Caki2 (cell line): ENCODE results near the gene COL3A1. TPM values are rescaled to one million over a fixed set of nuclear protein-coding genes. Genes with fewer than 3 reads are reported as not detected.

ENCODE experiments used
- DNase-seq: peaks from one replicate; pipeline ENCODE4 v3.0.0-alpha.2; 2015; ENCODE audit warnings: low read depth
- in situ Hi-C: cut with HindIII; loops from 2 replicates; pipeline ENCODE4 v1.10.0; 2016; ENCODE audit warnings: low sequenced_read_pairs, low pct_unique_long_range_greater_than_20kb, mixed read lengths
- total RNA-seq: library from RNA; depleted of rRNA; stranded (reverse); fragments of >200 nt; shearing (Covaris generic); gene quantifications from 2 replicates; pipeline ENCODE4 v1.2.3, GENCODE V29; 2014; ENCODE audit warnings: low replicate concordance; rRNA removed

COL3A1 gene
- total RNA-seq = 0.03 and 3.6 TPM in 2 replicates

DNA sequence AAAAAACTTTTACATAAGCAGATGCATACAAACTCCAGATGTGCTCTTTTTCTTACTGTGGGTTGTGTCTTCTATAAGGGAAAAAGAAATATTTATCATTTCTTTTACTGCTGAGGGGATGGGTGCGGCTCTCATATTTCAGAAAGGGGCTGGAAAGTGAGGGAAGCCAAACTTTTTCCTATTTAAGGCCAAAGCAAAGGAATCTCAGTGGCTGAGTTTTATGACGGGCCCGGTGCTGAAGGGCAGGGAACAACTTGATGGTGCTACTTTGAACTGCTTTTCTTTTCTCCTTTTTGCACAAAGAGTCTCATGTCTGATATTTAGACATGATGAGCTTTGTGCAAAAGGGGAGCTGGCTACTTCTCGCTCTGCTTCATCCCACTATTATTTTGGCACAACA lies at the start of gene COL3A1:
Gene COL3A1, plus strand, starts transcription at position 210 of the 400 bp plus-strand sequence. Its CDS starts 117 bp downstream, at position 327.
- in situ Hi-C loops = no loop called here

DNA sequence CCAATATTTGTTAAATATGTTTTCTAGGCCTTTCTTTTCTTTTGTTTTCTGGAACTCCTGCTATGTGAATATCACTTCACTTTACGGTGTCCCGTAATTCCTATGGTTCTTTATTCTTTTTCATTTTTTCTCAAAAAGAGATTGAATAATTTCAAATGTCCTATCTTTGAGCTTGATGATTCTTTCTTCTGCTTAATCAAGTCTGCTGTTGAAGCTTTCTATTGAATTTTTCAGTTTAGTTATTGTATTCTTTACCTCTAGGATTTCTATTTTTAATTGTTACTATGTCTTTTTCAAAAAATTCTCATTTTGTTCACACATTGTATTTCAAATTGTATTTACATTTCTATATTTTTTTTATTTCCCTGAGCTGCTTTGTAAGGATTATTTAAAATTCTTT lies 45.5 kb upstream of the COL3A1 start:
- no peak for DNase-seq
- in situ Hi-C loops = no loop called here

More for the DNA sequence above, at the start of gene COL3A1:
- DNase-seq = no peak

GRCh38 chr2:188931361-188931760 lies 42.8 kb upstream of the COL3A1 start:
- no peak for DNase-seq
- in situ Hi-C loops = no loop called here

DNA sequence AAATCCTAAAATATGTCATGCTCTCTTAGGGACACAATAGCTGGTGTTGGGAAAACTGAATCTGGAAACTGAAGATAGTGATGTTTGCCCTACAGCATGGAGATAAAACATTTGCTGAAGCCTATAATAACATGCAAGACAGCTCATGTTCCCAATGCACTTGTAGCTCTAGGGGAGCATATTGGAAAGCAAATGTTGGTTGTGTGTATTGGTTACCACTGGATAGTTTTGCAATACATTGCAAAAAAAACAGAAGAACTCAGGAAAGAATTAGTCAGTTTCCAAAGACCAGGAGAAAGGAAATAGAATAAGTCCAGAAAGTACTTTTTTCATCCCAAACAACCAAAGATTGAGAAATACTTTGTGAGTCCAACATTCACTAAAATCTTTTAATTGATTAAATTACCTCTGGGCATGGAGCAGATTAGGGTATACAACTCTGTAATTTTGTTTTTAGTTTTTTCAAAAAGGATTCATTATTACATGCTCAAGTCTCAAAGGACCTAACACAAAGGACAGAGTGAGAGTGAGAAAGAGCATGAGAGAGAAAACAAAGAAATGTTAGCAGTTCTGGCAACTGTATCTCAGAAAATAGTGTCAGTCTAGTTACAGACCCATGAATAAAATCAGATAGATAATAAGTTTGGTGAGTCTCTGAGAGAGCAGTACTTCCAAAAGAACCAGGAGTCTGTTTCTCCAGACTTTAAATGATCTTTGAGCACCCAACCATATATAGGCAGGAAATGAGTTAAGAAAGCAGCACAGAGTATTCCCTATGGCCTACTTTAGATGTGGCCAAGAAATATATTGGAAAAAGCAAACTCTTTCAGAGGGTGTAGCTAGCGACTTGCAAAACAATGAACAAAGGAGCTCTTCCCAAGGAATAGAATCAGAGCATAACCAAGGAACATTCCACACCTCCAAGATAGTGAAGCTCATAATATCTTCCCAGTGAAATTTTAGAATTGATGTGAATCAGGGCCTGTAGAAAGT lies 36.6 kb upstream of the COL3A1 start:
- no peak for DNase-seq
- in situ Hi-C loops = no loop called here

- DNase-seq = no peak
- in situ Hi-C loops = no loop called here
Measured at GRCh38 chr2:188940171-188940570, 34.0 kb upstream of the COL3A1 start.

- in situ Hi-C loops = no loop called here
- DNase-seq = no peak
Measured at GRCh38 chr2:188944442-188944841, 29.7 kb upstream of the COL3A1 start.

GRCh38 chr2:188949046-188949818 lies 24.9 kb upstream of the COL3A1 start:
- in situ Hi-C loops = no loop called here
- DNase-seq = no peak

DNA sequence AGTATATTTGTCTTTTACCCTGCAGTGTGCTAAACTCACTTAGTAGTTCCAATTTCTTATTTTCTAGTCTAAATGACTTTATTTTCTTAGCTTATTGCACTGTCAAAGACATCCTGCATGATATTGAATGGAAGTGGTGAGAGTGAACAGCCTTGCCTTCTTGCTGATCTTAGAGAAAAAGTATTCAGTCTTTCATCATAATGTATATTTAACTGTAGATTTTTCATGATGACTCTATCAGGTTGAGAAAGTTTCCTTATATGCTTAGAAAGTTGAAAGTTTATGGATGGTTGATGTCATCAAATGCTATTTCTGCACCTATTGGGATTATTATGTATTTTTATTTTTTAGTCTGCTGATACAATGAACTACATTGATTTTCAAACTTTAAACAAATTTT lies 21.3 kb upstream of the COL3A1 start:
- in situ Hi-C loops = no loop called here
- DNase-seq = no peak

DNA sequence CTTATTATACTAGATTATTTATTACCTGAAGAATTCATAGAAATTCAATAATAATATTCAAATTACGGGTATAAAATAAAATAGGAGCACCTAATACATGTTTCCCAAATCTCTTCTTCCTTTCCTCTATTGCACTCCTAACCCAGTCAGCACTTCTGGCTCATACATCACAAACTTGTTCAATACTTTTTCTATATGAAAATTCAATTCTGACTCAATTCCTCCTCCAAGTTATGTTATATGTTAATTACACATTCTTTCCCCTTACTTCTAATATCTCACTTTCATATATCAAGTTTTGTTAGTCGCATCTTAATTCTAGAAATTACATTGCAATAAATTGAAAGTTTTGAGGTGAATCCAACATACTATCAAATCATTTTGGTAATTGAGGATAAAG lies 17.9 kb upstream of the COL3A1 start:
- in situ Hi-C loops = no loop called here
- DNase-seq = no peak

DNA sequence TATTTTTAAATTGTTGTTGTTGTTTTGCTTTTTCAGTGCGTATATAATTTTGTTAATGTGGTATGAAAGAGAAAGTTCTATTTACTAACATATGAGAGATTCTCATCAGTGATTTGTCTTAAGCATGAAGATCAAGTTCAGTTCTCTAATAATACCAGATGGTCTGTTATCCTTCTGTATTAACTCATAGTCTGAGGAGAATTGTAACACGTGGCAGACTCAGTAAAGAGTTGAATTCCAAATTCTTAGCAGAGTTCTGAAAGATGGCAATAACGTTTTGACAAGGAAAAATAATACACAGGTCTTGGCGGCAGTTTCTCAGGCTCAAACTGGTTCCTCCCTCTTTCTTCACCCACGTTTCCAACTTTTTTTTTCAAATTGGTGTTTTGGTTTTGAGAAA lies 17.2 kb upstream of the COL3A1 start:
- in situ Hi-C loops = no loop called here
- no peak for DNase-seq

- DNase-seq = no peak
- in situ Hi-C loops = no loop called here
Measured at GRCh38 chr2:188957646-188958045, 16.5 kb upstream of the COL3A1 start.

DNA sequence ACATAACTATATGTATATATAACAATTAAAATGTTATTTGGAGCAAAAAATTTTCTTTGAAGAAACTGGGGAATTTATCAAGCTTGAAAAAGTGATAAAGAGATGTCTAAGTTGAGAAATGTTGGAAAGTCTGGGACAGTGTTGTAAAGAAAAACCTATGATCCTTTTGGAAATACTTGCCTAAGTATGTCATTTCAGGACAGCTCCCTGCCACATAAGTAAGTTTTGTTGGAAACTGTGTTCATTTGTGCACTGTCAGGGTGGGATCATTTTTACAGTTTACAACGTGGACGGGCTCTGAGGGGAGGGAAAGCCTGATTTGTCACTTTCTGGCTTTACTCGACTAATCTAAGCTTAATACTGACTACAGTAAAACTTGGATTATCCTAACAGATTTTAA lies 10.4 kb upstream of the COL3A1 start:
- in situ Hi-C loops = no loop called here

DNA sequence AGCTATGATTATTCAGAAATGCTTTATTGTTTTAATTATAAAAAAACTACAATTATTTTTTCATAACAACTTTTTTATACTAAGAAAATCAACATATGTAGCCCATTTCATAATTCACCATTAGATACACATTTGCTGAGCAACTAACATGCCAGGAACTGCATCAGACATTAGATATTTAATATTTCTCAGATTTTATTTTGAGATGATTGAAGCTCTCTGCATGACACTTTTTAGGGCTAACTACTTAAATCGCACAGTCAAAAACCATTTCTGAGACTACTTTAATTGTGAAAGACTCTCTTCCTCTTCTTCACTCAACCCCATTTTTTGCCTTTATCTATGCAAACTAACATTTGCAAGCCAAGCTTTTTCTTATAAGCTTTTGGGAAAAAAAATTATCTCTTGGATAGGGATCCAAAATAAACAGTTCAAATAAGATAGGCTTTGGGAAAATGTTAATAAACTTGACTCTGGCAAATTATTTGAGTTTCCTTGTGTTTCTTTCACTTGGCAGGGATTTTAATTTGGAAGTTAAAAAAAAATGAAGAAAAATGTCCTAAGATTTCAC lies 9.1 kb upstream of the COL3A1 start:
- no peak for DNase-seq
- in situ Hi-C loops = no loop called here

More for the DNA sequence above, 10.4 kb upstream of the COL3A1 start:
- no peak for DNase-seq

DNA sequence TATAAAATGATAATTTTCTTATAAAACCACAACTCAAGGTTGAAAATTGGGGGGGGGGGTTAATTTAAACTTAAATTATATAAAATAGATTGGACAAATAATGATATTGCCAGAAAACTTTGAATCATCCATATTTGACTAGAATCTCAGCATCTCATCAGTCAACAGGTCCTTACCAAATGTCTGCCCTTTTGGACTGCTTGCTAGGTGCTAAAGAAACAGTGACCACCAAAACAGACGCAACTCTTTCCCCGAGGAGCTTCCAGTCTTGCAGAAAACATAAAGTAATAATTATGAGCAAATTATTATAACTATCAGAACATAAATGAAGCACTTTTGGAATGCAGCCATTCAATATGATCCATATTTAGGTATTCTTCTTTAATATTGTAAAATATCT lies 8.6 kb upstream of the COL3A1 start:
- in situ Hi-C loops = no loop called here
- DNase-seq = no peak

DNA sequence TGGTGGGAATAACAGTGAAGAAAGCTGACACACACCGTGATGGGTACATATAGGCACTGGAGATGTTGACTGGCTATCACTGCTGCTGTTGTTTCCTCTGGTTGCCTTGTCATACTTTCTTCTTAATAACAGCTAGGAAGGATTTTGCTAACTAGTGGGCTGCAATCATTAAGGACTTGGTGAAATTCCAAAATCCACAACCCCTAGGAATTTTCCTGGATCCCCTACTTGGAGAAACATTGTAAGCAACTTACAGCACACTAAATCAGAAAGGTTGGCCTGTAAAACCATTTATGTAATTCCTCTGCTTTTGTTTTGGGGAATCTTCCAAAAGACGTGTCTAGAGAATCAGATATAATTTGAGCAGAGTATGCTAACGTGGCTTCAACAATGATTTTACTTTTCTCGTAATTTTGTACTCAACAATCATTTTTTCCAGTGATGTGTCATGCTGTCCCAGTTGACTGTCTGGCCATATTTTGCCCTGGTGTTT lies 8.0 kb upstream of the COL3A1 start:
- in situ Hi-C loops = no loop called here

GRCh38 chr2:188966728-188967440 lies 7.3 kb upstream of the COL3A1 start:
- no peak for DNase-seq
- in situ Hi-C loops = no loop called here

More for the DNA sequence above, 8.0 kb upstream of the COL3A1 start:
- no peak for DNase-seq

GRCh38 chr2:188969236-188969635 lies 4.9 kb upstream of the COL3A1 start:
- no peak for DNase-seq
- in situ Hi-C loops = no loop called here

GRCh38 chr2:188969651-188970050 lies 4.5 kb upstream of the COL3A1 start:
- in situ Hi-C loops = no loop called here
- DNase-seq = no peak
